Jurkat, Clone E6-1 (cell line): ENCODE results near the gene TEX19.

ENCODE experiments used
- DNase-seq: peaks from one replicate; pipeline ENCODE4 v3.0.0-alpha.2; 2011; ENCODE audit warnings: low read depth, low spot score
- H3K4me3 ChIP-seq: 2 replicates; pipeline ENCODE4 v1.5.1; 2011; ENCODE audit warnings: mild to moderate bottlenecking, low read length, control low read depth, moderate library complexity

TEX19 gene

DNA sequence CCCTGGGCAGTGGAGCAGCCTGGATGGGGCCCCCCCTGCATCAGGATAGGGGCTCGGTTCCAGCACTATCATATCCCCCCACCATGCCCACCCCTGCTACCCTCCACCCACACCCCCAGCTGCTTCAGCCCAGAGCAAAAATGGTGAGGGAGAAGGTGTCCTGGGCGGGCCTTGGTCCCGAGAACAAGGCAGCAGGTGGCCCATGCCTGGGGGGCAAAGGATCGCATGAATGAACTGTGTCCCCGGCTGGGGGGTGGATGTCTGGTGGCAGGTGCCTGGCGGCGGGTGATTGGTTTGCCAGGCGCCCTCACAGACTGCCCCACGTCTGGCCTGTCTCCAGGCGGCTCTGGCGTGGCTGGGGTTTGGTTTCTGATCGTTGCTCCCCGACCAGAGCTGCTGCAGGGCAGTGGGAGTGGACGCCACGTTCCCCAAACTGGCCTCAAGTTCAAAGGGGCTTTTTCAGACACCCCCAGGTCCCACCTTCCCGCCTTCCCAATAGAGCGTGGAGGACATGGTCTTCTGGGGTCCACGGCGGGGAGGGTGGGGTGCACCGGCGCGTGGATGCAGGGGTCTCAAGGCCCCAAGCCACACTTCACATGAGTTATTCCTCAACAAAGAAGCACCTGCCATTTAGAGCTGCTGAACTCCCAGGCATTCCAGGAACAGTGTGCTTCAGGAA, 25.1 kb downstream of the TEX19 start:
- no peak overlapping the region for H3K4me3 ChIP-seq
- no peak for DNase-seq

DNA sequence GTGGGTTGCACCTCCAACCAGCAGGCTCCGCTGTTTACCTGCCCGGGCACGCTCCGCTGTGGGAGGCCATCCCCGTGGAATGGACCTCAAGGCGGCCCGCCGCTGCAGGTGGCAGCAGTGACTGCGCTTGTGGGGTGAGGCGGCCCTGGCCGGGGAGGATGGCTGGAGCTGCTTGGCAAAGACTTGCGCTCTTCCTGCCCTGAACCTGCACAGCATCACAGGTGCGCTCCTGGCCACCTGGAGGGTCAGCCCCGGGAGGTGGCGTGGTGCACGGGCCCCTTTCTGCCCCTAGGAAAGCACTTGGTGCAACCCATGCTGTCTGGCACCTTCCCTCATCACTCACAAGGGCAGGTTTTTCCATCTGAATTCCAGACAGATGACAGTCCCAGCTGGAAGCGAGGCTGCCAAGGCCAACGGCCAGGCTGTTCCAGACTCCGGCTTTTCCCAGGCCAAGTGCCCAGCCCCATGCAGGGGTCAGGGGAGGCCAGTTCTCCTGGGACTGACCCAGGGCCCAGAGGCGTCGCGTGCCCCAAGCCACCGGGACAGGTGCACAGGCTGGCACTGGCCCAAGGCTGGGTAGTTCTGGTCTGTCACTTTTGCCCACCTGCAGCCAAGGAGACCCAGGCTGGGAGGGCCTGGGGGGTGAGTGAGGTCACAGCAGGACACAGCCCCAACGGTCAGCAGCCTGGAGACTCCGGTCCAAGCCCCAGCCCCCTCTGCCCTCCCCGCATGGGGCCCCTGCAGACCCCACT, 25.9 kb downstream of the TEX19 start:
- DNase-seq = no peak
- H3K4me3 ChIP-seq = no peak overlapping the region

DNA sequence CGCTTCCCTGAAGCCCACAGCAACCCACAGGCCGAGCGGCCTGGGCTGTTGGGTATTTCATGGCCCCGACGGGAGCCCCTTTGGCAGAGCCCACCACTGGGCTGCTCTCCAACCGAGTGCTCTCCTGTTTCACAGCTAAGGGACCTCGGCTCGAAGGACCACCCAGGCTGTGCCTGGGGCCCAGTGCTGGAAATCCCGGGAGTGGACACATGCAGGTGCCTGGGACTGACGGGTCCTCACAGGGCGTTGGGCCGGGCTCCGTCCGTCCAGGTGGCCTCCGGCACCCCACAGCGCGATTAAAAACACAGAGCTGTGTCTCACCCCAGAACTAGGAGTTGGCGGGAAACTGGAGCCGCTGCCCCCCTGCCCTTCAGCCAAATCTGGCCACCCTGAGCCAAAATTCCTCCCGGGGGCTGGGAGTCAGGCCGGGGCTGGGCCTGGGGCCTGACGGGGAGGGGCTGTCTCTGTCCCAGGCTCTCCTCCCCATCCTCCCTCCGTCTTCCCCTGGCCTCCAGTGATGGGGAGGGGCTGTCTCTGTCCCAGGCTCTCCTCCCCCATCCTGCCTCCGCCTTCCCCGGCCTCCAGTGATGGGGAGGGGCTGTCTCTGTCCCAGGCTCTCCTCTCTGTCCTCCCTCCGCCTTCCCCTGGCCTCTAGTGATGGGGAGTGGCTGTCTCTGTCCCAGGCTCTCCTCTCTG, 26.7 kb downstream of the TEX19 start:
- no peak overlapping the region for H3K4me3 ChIP-seq
- no peak for DNase-seq

DNA sequence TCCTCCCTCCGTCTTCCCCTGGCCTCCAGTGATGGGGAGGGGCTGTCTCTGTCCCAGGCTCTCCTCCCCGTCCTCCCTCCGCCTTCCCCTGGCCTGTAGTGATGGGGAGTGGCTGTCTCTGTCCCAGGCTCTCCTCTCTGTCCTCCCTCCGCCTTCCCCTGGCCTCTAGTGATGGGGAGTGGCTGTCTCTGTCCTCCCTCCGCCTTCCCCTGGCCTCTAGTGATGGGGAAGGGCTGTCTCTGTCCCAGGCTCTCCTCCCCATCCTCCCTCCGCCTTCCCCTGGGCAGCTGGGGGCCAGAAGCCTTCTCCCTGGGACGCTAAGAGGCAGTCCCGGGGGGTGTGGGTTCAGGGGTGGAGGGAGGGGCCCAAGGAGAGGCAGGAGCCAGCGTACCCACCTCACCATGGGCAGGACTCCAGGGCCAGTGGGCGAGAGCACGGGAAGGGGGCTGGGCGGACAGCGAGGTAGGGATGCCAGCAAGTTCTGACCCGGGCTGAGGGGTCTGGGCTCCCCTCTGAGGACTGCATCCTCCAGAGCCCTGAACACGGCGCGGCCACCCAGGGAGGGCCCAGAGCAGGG, 27.3 kb downstream of the TEX19 start:
- H3K4me3 ChIP-seq = no peak overlapping the region
- no peak for DNase-seq

DNA sequence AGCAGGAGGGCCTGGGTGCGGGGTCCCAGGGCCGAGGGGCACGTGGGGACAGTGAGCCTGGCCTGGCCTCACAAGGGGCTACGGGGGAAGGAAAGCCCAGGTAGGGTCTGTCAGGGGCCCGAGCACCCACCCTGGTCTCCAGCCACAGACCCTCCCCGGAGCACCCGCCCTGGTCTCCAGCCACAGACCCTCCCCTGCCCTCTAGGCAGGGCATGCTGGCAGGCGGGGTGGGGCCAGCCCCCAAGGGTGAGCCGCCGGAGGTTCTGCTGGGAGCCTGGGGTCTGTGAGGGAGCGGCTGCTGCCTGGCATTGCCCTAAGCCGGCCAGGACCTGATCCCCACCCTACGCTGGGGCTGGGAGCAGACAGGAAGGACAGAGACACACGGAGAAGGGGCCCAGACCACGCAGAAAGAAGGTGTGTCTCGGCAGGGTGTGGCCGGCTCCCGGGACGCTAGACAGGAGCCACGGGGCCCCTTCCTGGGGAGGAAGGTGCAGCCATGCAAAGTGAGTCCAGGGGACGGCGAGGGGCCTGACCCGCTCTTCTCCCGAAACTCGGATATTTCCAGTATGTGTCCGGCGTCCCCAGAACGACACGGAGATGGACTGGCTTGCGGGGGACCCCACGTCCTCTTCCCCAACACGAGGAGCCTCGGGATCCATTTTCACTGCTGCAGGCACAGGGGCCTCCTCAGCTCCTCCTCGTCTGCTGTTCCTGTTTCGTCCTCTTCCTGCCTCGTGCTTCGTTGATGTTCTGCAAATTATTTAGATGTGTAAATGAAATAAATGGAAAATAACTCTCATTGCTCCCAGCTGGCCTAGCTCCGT, 28.0 kb downstream of the TEX19 start:
- no peak overlapping the region for H3K4me3 ChIP-seq
- DNase-seq = no peak

DNA sequence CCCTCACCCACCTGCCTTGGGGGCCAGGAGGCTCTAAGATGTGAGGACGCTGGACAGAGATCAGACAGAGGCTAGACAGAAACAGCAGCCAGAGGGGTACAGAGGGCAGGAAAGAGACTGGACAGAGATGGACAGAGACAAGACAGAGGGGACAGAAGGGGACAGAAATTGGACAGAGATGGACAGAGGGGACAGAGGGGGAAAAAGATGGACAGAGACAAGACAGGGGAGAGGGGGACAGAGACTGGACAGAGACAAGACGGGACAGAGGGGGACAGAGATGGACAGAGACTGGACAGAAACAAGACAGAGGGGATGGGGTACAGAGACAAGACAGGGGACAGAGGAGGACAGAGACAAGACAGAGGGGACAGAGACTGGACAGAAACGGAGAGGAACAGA, 28.7 kb downstream of the TEX19 start:
- DNase-seq = no peak

DNA sequence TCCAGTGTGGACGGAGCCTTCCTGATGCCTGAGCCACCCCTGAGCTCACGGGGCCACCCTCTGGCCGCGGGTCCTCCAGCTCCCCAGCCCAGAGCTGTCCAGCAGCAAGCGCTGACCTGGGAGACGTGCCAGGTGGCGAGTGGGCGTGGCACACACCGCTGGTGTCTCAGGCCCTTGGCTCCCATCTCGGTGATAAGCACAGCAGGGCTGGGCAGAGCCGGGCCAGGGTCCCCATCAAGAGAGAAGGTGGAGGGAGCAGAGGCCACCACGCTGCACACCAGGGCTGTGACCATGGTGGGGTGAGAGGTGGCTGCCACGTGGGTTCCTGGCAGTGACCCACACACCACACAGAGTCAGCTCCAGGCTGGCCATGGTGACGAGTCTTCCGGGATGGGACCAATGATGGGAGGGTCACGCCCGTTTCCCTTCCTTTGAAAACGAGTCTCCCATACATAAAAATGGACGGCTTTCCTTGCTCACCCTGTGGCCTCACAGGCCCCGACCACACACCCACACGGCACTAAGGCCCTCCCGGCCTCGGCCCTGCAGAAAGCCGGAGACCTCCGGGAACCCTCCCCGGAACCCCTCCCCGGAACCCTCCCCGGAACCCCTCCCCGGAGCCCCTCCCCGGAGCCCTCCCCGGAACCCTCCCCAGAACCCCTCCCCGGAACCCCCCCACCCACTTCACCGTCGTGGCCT, 29.3 kb downstream of the TEX19 start:
- no peak overlapping the region for H3K4me3 ChIP-seq
- no peak for DNase-seq

More for the DNA sequence above, 28.7 kb downstream of the TEX19 start:
- H3K4me3 ChIP-seq = no peak overlapping the region

DNA sequence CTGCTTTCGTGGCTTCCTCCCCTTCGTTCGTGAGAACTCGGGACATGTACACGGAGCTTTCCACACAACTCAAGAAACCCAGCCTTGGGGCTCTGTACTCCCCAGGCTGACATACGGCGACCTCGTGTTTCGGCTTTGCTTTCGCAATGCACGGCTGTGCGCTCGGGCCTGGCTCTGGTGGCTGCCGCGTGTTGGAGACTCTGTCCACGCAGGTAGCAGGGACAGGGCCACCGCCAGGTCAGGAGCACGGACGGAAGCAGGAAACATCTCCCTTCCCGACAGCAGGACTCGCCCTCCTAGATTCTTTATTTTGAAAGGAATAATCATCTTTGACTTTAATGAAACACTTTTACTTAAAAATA, 29.9 kb downstream of the TEX19 start:
- no peak overlapping the region for H3K4me3 ChIP-seq
- DNase-seq = no peak

DNA sequence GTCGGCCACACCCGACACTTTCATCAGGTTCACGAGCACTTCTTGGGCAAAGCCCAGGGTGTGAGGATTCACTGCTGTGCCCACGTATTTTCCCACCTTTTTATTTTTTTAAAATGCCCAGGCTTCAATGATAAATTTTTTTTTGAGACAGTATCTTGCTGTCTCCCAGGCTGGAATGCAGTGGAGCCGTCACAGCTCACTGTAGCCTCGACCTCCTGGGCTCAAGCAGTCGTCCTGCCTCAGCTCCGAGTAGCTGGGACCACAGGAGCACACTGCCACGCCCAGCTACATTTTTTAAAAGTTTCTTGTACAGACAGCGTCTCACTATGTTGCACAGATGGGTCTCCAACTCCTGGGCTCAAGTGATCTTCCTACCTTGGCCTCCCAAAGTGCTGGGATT, 30.3 kb downstream of the TEX19 start:
- H3K4me3 ChIP-seq = no peak overlapping the region
- DNase-seq = no peak

DNA sequence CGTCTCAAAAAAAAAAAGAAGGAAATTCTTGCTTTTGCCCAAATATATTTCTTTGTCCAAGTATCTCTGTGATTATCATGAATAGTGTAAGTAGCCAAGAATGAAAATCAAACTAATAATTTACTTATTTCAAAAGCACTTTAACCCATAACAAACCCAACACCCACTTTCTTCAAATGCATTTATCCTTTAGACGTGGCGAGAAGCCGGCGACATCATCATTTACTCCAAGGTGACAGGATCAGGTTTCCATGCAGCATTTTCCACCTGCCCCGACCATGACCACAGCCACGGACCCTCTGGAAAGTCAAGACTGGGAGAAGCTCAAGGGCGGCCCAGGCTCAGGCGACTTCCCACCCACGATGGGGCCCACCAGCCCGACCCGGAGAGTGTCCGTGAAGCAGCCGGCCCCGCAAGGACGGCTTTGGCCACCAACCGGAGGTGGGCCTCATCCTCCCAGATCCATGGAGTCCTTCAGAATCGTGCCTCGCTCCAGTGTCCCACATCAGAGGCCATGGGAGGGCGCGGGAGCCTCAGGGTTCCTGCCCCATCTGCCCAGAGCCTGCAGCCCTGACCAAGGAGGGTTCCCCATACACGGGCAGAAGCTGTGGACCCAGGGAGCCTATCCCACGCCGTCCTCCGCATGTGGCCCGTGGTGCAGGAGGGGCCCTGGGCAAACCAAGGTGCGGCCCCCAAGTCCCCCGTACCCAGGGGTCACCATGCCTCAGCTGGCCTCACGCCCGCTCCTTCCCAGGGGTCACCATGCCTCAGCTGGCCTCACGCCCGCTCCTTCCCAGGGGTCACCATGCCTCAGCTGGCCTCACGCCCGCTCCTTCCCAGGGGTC, 31.2 kb downstream of the TEX19 start:
- no peak for DNase-seq
- no peak overlapping the region for H3K4me3 ChIP-seq

DNA sequence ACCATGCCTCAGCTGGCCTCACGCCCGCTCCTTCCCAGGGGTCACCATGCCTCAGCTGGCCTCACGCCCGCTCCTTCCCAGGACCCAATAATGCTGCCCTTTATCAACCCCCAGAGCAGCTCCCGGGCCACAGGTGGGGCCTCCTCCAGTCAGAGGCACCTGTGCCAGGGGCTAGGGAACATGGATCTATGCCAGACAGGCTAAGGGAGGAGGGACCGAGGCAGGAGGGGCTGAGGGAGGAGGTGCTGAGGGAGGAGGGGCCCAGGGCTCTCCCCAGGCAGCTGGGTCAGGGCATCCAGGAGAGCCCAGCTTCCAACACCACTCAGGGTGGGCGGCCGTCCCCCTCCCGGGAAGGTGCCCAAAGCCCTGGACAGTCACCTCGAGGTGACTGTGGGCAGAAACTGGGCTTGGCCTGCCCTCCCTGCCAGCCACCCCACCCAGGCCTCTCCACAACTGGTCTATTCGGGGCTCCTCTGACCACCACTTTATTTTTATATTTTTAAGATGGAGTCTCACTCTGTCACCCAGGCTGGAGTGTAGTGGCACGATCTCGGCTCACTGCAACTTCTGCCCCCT, 31.9 kb downstream of the TEX19 start:
- DNase-seq = no peak
- H3K4me3 ChIP-seq = no peak overlapping the region

DNA sequence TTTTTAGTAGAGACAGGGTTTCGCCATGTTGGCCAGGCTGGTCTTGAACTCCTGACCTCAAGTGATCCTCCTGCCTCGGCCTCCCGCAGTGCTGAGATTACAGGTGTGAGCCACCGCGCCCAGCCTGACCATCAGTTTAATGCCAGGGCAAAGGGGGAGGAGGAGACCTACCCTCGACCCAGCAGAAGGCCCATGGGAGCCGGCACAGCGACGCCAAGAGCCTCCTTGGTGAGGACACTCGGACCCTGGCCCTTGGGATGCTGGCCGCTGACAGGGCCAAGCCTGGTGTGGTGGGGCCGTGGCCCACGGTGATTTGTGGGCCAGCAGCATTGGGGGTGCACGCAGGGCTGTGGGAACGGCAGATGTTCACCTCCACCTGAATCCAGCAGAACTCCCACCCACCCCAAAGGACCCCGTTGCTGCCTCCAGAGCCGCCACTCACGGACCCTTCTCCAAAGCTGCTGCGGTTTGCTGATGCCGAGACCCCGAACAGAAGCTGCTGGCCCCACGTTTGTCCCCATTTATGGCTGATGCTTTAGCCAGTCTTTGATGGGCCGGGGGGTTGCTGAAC, 32.5 kb downstream of the TEX19 start:
- no peak for DNase-seq
- no peak overlapping the region for H3K4me3 ChIP-seq

DNA sequence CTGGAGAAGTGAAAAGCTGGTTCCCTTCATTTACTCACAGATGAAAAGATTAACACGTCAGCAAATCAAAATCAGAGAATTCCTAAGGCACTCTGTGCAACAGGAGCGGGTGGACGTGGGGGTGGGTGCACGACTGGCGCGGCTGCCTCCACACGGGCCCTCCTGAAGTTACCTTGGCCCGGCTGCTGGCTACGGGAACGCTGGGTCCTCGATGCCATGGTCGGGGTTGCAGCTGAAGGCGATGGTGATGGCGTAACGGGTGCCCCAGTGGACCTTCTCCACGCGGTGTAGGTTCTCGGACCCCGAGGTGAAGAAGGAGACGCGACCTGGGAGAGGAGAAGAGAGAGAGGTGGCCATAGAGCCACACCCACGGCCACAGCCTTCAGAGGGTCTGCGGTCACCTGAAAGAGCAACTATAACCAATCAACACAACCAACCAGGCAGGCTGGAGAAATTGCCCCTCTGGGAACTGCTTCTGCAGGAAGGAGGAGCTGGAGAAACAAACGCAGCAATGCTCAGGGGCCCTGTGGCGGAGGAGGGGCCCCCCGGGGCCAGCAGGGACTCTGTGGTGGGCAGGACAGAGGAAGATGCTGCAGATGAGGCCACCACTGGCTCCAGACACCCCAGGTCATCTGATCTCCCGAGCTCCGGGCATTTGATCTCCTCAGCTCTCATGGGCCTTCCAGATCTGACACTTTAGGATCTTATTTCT, 33.3 kb downstream of the TEX19 start:
- no peak for DNase-seq
- H3K4me3 ChIP-seq = no peak overlapping the region

DNA sequence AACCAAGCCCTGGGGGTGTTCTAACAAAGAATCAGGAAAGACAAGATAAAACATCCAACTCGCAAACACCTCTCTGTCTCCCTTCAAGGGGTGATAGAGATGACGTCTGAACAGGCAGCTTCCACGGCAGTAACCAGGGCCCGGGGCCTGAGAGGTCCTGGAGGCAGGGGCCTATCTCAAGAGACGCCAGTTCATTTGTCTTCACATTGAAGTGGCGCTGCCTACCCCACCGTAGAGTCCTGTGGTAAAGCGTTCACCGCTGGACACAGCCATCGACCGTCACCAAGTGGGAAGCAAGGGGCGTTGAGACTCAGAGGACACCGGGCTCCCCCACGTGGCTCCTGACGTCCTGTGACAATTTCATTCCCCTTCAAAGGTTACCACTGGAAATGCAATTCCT, 33.9 kb downstream of the TEX19 start:
- no peak overlapping the region for H3K4me3 ChIP-seq
- no peak for DNase-seq

DNA sequence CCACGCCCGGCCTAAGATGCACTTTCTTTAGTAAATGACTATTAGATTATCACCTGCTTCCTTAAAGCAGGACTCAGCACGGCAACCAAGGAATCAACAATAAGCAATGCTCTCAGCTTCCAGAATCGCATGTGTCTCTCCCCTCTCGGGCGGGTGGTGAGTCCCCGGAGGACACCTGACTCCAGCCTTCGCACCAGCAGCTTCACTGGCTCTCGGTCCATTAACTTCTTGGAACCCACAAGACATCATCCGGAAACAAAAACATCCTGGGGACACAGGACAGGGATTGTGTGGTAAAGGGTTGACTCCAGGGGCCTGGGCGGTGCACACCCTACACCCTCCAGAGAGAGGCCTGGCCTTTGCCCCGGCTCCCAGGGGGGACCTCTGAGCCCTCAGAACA, 35.2 kb downstream of the TEX19 start:
- no peak for DNase-seq
- H3K4me3 ChIP-seq = no peak overlapping the region

DNA sequence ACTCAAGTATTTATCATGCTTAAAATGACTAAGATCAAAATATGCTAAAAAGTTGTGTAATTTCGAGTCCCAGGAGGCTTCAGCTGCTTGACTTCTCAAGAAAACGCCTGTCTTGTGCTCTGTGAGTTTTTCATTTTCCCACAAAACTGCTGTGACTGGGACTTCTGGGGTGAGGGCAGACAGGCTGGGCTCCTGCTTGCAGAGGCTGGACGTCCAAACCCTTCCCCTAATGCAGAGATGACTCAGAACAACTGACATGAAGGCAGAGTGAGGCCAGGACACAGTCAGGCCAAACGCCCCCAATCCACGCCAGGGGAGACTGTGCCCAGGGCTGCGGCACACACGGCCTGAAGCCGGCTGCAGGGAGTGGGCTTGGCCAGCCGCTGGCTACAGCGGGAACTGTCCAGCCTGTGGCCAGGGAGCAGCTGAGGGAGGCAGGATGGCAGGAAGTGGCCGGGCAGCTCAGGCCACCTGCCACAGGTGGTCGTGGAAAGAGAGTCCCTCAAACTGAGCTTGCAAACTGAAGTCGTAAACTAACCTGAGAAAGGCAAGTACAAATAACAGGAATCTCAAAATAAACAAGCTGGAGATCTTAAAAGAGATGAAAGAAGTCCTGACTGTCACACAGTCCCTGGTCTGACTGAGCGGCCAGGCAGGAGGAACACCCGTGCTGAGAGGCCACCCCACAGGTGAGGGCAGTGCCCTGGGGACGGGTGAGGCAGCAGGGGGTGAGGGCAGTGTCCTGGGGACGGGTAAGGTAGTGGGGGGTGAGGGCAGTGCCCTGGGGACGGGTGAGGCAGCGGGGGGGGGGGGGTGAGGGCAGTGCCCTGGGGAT, 37.8 kb downstream of the TEX19 start:
- no peak overlapping the region for H3K4me3 ChIP-seq
- DNase-seq = no peak
